ENCODE results near the gene RESP18. TPM values are rescaled to one million over a fixed set of nuclear protein-coding genes. Genes with fewer than 3 reads are reported as not detected.

The RESP18 gene
- total and polyA plus RNA-seq, 2 of the 4 experiments (the other 2 are of a cell fraction) = not detected

DNA sequence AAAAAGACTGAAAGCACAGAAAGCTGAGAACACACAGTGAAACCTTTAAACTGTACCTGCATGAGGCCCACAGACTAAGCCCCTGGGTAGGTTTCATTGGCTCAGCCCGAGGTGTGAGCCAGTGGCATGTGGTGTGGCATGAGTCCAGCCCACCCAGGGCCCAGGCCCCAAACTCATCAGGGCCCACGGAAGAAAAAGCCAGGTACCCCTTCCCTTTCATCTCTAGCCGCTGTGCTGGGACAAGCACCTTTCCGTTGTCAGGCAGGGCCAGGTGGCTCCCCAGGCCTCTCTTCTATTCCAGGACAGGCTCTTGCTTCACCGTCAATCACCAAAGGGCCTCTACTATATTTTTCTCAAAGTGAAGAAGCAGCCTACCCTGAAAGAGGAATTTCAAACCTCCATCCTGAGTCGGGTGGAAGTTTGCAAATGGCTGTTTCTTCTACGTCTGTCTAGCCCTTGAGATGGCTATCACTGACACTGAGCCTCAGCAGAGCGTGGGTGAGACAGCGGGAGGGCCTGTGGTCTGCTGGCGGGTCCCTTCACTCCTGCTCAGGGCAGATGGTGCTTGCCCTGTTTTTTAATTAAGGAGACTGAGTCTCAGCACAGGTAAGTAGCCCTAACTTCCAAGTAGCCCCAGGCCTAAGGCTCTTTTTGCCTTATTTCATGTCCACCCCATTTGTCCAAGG is 44.8 kb downstream of the RESP18 start:
- Histone ChIP-seq H3K4ac (ENCODE audit: low read depth, low read length) (no peak overlapping the region), H3K23ac (ENCODE audit: low read depth, low read length) (no peak overlapping the region), H2AFZ (replicated peaks; ENCODE audit: low read length, poor library complexity) (no peak overlapping the region), H3K4me2 (ENCODE audit: low read depth, low read length) (no peak overlapping the region), H2AK9ac (replicated peaks; ENCODE audit: low read depth, low read length, poor library complexity) (no peak overlapping the region), H3K36me3 (ENCODE audit: control insufficient read depth, insufficient read depth, low read length) (peaks cover 37% of the 10 kb centered on the region), H4K8ac (ENCODE audit: low read depth in 2 of 2, low read length in 2 of 2) (no peak overlapping the region), H3K18ac (ENCODE audit: low read depth, low read length) (no peak overlapping the region), H3K9ac (ENCODE audit: low read depth, low read length) (no peak overlapping the region), H2BK120ac (ENCODE audit: low read depth, low read length) (no peak overlapping the region), H3K79me1 (ENCODE audit: low read depth in 1 of 2, low read length in 2 of 2) (peaks cover 0 to under 1% of the 10 kb centered on the region in 2 experiments; a peak in 1 of 4 replicates), H3K14ac (replicated peaks; ENCODE audit: low read depth, low read length) (no peak overlapping the region), H2BK5ac (ENCODE audit: low read depth, low read length, poor library complexity, severe bottlenecking) (no peak overlapping the region), H4K91ac (ENCODE audit: insufficient read depth, low read depth, low read length) (no peak overlapping the region), H3K9me3 (ENCODE audit: control insufficient read depth, insufficient read depth, low read length) (no peaks in the 10 kb centered on the region), H3K4me3 (ENCODE audit: insufficient read depth, low read depth, low read length) (no peak overlapping the region), H4K20me1 (ENCODE audit: insufficient read depth, low read length) (peaks cover 10% of the 10 kb centered on the region; the same call in 1 of the 2 replicates), H3K56ac (ENCODE audit: extremely low read depth, insufficient read depth, low read length) (no peak overlapping the region), H3K4me1 (ENCODE audit: control insufficient read depth, insufficient read depth, low read length) (peaks cover 14% of the 10 kb centered on the region), H3K9me1 (ENCODE audit: insufficient read depth, low read length) (peaks cover 11% of the 10 kb centered on the region; the same call in 1 of the 2 replicates), H2AK5ac (ENCODE audit: low read depth, low read length) (no peak overlapping the region), H4K5ac (ENCODE audit: low read depth, low read length) (no peak overlapping the region), H3K27me3 (ENCODE audit: control insufficient read depth, insufficient read depth, low read length) (no peaks in the 10 kb centered on the region), H2BK20ac (ENCODE audit: low read depth, low read length) (no peak overlapping the region), H2BK15ac (ENCODE audit: low read depth, low read length) (no peak overlapping the region), H3K27ac (ENCODE audit: insufficient read depth, low read length) (no peak overlapping the region)
- ATAC-seq (ENCODE audit: low read depth) = no peak
- BruUV-seq (replicated peaks) = no TSS peak
- in situ Hi-C loops (cut with MboI; ENCODE audit: low sequenced_read_pairs) (no loop called here), intact Hi-C loops (cut with micrococcal nuclease) (loop anchor here (2.0 kb wide), 1 partner anchor 57 kb away; no protein-coding TSS in a partner anchor), dilution Hi-C loops (cut with HindIII; ENCODE audit: low sequenced_read_pairs, unreplicated experiment) (no loop called here)
- POLR2A ChIA-PET (ENCODE audit: unreplicated experiment) = interaction anchor here (0.5 to 0.7 kb wide), 2 partner anchors 8 to 100 kb away, joined by 3 read pairs; partner anchors contain the start of gene DNPEP
- 83% methylated on average over 1 of the region's 10 CpGs; no CpG with 5 or more reads in 1 of the 2 experiments for WGBS, 2 experiments (ENCODE audit: extremely low coverage in 2 of 2, insufficient read length in 1 of 2)
- CTCF ChIA-PET = no interaction called here
- DNase-seq = no peak
- TF ChIP-seq MAZ (IDR thresholded peaks at IDR 0.05; ENCODE audit: borderline replicate concordance, low read depth, low read length) (no peak), BHLHE40 (IDR thresholded peaks at IDR 0.05; ENCODE audit: low read depth, low read length) (no peak), SMC3 (IDR thresholded peaks at IDR 0.05; ENCODE audit: low read depth, low read length) (no peak), CEBPB (IDR thresholded peaks at IDR 0.05; ENCODE audit: low read depth, low read length) (no peak), NFE2L2 (IDR thresholded peaks at IDR 0.05; ENCODE audit: low read depth, low read length) (no peak), RAD21 (IDR thresholded peaks at IDR 0.05; ENCODE audit: low read length) (no peak), CTCF (conservative IDR thresholded peaks at IDR 0.05; ENCODE audit: low read depth, low read length) (no peak), MXI1 (IDR thresholded peaks at IDR 0.05; ENCODE audit: borderline replicate concordance, low read depth, low read length) (no peak), RFX5 (IDR thresholded peaks at IDR 0.05; ENCODE audit: low read depth, low read length) (no peak), POLR2A (IDR thresholded peaks at IDR 0.05; ENCODE audit: low read depth, low read length) (no peak), CHD1 (IDR thresholded peaks at IDR 0.05; ENCODE audit: low read depth, low read length) (no peak), MAFK (IDR thresholded peaks at IDR 0.05; ENCODE audit: low read depth, low read length) (no peak), FOS (IDR thresholded peaks at IDR 0.05; ENCODE audit: low read depth, low read length) (no peak)
- TF ChIP-seq, protein P1, sequence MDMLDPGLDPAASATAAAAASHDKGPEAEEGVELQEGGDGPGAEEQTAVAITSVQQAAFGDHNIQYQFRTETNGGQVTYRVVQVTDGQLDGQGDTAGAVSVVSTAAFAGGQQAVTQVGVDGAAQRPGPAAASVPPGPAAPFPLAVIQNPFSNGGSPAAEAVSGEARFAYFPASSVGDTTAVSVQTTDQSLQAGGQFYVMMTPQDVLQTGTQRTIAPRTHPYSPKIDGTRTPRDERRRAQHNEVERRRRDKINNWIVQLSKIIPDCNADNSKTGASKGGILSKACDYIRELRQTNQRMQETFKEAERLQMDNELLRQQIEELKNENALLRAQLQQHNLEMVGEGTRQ (IDR thresholded peaks at IDR 0.05; ENCODE audit: low read depth, low read length) = no peak
- TF ChIP-seq, protein P2, sequence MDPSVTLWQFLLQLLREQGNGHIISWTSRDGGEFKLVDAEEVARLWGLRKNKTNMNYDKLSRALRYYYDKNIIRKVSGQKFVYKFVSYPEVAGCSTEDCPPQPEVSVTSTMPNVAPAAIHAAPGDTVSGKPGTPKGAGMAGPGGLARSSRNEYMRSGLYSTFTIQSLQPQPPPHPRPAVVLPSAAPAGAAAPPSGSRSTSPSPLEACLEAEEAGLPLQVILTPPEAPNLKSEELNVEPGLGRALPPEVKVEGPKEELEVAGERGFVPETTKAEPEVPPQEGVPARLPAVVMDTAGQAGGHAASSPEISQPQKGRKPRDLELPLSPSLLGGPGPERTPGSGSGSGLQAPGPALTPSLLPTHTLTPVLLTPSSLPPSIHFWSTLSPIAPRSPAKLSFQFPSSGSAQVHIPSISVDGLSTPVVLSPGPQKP (IDR thresholded peaks at IDR 0.05; ENCODE audit: borderline replicate concordance, low read depth, low read length) = no peak

Data from IMR-90 (cell line).